Measurements from ENCODE around the gene DDX56. TPM values are rescaled to one million over a fixed set of nuclear protein-coding genes. Genes with fewer than 3 reads are reported as not detected.

The DDX56 gene
- total RNA-seq, 1 experiment from 2014 or later, result 83.1 TPM

GRCh38 chr7:44606341-44607140 is 32.8 kb upstream of the DDX56 start, which contains the start of gene OGDH (continued):
- TF ChIP-seq, protein P1, sequence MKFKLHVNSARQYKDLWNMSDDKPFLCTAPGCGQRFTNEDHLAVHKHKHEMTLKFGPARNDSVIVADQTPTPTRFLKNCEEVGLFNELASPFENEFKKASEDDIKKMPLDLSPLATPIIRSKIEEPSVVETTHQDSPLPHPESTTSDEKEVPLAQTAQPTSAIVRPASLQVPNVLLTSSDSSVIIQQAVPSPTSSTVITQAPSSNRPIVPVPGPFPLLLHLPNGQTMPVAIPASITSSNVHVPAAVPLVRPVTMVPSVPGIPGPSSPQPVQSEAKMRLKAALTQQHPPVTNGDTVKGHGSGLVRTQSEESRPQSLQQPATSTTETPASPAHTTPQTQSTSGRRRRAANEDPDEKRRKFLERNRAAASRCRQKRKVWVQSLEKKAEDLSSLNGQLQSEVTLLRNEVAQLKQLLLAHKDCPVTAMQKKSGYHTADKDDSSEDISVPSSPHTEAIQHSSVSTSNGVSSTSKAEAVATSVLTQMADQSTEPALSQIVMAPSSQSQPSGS (CRISPR knock-in tag; IDR thresholded peaks at IDR 0.05; ENCODE audit: borderline replicate concordance, low read depth), result no peak
- TF ChIP-seq ZNF121 (CRISPR knock-in tag; IDR thresholded peaks at IDR 0.05) (no peak), ZNF317 (CRISPR knock-in tag; IDR thresholded peaks at IDR 0.05; ENCODE audit: borderline replicate concordance, low read depth) (no peak), IRF1 (CRISPR knock-in tag; IDR thresholded peaks at IDR 0.05) (no peak), TEAD1 (CRISPR knock-in tag; IDR thresholded peaks at IDR 0.05) (no peak), NFYB (CRISPR knock-in tag; conservative IDR thresholded peaks at IDR 0.05; ENCODE audit: low read depth) (peak; percentile 99), FOXP1 (CRISPR knock-in tag; IDR thresholded peaks at IDR 0.05; ENCODE audit: borderline replicate concordance) (peak; percentile 10; the same call in 1 of the 2 replicates), CREB1 (CRISPR knock-in tag; IDR thresholded peaks at IDR 0.05) (no peak), MXD4 (CRISPR knock-in tag; IDR thresholded peaks at IDR 0.05; ENCODE audit: borderline replicate concordance) (no peak), ZNF396 (CRISPR knock-in tag; IDR thresholded peaks at IDR 0.05; ENCODE audit: borderline replicate concordance) (no peak), ZNF138 (CRISPR knock-in tag; conservative IDR thresholded peaks at IDR 0.05) (no peak), TCF7 (CRISPR knock-in tag; IDR thresholded peaks at IDR 0.05; ENCODE audit: low read depth) (no peak), KAT7 (CRISPR knock-in tag; IDR thresholded peaks at IDR 0.05; ENCODE audit: borderline replicate concordance) (no peak), ZNF671 (CRISPR knock-in tag; IDR thresholded peaks at IDR 0.05) (no peak), ZNF532 (CRISPR knock-in tag; IDR thresholded peaks at IDR 0.05; ENCODE audit: borderline replicate concordance) (no peak), ZNF423 (CRISPR knock-in tag; IDR thresholded peaks at IDR 0.05) (no peak), NR2C2 (CRISPR knock-in tag; IDR thresholded peaks at IDR 0.05) (no peak), RELA (CRISPR knock-in tag; IDR thresholded peaks at IDR 0.05; ENCODE audit: borderline replicate concordance) (no peak), ARID4B (CRISPR knock-in tag; IDR thresholded peaks at IDR 0.05; ENCODE audit: borderline replicate concordance) (no peak), JUN (CRISPR knock-in tag; IDR thresholded peaks at IDR 0.05) (no peak)
- TF ChIP-seq, protein P2, sequence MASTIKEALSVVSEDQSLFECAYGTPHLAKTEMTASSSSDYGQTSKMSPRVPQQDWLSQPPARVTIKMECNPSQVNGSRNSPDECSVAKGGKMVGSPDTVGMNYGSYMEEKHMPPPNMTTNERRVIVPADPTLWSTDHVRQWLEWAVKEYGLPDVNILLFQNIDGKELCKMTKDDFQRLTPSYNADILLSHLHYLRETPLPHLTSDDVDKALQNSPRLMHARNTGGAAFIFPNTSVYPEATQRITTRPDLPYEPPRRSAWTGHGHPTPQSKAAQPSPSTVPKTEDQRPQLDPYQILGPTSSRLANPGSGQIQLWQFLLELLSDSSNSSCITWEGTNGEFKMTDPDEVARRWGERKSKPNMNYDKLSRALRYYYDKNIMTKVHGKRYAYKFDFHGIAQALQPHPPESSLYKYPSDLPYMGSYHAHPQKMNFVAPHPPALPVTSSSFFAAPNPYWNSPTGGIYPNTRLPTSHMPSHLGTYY (CRISPR knock-in tag; IDR thresholded peaks at IDR 0.05), result no peak
- TF ChIP-seq, protein P3, sequence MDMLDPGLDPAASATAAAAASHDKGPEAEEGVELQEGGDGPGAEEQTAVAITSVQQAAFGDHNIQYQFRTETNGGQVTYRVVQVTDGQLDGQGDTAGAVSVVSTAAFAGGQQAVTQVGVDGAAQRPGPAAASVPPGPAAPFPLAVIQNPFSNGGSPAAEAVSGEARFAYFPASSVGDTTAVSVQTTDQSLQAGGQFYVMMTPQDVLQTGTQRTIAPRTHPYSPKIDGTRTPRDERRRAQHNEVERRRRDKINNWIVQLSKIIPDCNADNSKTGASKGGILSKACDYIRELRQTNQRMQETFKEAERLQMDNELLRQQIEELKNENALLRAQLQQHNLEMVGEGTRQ (CRISPR knock-in tag; IDR thresholded peaks at IDR 0.05), result peak; percentile 98
- TF ChIP-seq, protein P4, sequence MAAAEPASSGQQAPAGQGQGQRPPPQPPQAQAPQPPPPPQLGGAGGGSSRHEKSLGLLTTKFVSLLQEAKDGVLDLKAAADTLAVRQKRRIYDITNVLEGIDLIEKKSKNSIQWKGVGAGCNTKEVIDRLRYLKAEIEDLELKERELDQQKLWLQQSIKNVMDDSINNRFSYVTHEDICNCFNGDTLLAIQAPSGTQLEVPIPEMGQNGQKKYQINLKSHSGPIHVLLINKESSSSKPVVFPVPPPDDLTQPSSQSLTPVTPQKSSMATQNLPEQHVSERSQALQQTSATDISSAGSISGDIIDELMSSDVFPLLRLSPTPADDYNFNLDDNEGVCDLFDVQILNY (CRISPR knock-in tag; IDR thresholded peaks at IDR 0.05), result peak; percentile 81

Measured in WTC11 (cell line).